NCI-H187 treated with DMSO at 0.1 percent for 48 hours (cell line): ENCODE results near the gene MAP3K15.

Source experiments
- DNase-seq: peaks from one replicate; lab custom pipeline; 2025; lab: John Stamatoyannopoulos, UW

The MAP3K15 gene

DNA sequence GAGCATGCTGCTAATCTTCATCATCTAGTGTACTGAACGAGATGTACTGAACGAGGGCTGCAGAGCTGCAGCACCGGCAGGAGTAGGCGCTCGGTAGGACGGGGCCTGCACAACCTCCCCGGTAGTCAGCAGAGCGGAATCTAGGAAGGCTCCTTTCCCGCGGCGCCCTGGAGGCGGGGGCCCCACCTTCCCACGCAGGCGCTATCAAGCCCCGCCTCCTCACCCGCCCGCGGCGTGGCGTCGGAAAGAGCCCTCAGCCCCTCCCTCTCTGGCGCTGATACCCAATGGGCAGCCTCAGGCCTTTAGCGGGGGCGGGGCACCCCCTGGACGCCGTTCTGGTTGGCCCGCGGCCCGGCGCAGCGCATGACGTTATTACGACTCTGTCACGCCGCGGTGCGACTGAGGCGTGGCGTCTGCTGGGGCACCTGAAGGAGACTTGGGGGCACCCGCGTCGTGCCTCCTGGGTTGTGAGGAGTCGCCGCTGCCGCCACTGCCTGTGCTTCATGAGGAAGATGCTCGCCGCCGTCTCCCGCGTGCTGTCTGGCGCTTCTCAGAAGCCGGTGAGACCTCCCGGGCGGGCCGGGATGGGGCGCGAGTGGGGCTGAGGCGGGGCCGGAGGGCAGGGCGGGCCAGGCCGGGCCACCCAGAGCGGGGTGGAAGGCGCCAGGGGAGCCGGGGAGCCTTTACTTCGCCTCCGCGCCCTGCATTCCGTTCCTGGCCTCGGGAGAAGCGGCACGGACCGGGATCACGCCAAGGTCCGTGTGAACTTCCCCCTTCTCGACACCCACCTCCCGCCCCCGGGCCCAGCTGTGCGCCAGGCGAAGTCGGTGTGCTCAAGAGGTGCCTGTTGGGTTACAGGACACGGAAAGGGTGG is 171.5 kb downstream of the MAP3K15 start, which contains the start of gene PDHA1:
Gene PDHA1, plus strand, starts transcription at position 393 of the 874 bp plus-strand sequence. Its CDS starts 111 bp downstream, at position 504.
- peak; percentile 63 for DNase-seq

DNA sequence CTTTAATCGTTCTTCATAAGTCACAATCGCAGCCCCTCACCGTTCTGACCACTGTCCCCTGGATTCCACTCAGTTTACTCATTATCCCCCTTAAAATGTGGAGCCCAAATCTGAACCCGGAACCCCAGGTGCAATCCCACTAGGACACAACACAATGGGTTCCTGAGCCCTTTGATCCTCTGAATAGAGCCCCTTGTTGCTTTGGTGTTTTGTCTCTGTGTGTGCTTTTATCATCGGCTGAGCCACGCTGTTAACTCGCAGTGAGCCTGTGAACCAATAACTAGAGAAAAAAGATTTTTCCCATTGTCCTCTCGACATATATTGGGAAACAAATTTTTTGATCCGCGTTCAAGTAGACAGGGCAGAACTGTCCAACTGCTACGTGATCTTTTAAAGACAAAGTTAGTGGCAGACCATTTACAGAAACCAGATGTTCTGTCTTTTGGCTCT is 172.2 kb downstream of the MAP3K15 start:
- DNase-seq: no peak

DNA sequence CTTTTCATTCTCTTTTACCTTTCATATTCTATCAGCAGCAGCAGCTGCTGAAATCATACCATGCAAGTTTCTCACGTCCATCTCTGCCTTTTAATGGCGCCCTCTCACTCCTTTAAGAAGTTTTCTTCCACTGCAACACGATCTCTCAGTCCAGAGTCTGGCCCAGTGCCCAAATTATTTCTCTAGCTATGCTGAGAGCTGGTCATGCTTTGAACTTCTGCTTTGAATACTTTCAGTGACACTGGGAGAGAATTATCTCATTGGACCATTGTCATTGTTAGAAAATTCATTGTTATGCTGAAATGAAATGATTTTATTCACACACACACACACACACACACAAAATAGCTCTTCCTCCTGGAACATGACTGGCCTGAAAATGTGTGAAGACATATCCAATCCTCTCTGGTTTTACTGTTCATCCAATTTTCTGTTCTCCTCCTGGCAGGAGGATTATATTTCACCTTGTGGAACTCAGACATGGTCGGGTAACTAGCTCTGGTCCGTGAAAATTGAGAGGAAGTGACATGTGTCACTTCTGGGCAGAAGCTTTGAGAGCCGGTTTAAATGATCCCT is 172.9 kb downstream of the MAP3K15 start:
- no peak for DNase-seq

DNA sequence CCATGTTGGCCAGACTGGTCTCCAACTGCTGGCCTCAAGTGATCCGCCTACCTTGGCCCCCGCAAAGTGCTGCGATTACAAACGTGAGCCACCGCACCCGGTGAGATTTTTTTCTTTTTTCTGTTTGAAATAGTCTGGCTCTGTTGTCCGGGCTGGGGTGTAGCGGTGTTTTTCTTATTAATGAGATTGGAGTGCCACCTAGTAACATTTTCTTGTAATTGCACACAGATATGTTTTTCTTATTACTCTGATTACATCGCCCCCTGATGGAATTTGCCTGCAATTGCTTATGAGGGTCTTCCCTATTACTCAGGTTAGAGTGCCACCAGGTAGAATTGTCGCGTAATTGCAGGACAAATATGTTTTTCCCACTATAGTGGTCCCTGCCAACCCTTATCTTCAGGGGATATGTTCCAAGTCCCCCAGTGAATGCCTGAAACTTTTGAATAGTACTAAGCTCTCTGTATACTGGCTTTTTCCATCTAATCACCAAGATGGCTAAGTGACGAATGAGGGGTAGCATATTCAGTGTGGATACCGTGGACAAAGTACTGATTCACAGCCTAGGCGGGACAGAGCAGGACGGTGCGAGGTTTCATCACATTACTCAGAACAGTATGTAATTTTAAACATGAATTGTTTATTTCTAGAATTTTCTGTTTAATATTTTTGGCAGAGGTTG is 180.2 kb downstream of the MAP3K15 start:
- DNase-seq: peak; percentile 3

DNA sequence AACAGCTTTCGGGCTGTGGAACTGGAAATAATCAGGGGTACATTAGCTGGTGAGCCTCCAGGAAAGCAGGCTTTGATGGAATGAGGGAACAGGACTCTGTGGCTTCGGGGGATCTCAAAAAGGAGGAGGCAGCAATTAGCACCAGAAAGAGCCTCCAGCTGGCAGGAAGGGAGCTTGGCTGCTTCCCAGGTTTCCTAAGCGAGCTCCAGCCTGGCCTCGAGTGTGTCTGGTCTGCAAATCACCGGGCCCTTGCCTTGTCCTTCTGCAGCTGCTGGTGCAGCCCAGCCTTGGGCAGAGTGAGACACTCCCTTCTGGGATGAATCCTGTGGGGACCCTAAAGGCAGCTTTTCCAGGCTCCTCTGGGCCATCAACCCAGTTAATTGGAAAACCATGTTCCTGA is 182.3 kb downstream of the MAP3K15 start:
- DNase-seq: no peak

DNA sequence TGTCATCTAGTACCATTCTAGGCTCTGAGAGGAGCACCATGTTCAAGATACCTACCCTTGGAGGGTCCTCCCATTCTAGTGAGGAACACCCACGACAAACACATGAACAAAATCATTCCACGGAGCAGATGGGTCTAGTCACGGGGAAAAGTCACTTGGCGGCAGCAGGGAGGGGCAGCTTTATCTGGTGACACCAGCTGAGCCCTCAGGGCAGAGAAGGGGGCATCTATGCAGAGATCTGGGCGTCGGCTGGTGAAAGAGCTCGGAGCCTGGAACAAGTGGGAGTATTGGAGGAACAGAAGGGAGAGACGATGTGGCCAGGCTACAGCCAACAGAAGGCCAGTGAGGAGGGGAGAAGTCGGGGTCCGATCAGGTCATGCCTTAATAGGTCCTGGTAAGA is 183.5 kb downstream of the MAP3K15 start:
- DNase-seq: no peak

DNA sequence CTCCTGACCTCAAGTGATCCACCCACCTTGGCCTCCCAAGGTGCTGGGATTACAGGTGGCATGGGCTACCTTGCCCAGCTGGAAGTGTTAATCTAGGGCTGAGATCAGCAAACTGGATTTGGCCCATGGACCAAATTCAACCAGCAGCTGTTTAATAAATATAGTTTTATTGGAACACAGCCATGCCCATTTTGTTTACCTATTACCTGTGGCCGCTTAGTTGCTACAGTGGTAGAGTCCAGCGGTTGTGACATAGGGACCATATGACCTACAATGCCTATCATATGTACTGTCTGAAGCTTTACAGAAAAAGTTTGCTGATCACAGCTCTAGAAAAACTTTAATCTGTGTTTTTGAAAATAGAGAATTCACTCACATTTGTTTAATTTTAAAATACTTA is 188.7 kb downstream of the MAP3K15 start:
- DNase-seq: no peak
